Suppressor macrophage (primary cell): ENCODE measurements around the gene MAGI1.
"Not testable (repeated sequence)": the region's sequence is repeated elsewhere in the genome, so short reads cannot be mapped to it uniquely, and the experiment has no call there.

Source experiments
- DNase-seq, 4 experiments: peaks; one replicate each; pipeline ENCODE4 v3.0.0-alpha.2; 2020 to 2022

Gene MAGI1

DNA sequence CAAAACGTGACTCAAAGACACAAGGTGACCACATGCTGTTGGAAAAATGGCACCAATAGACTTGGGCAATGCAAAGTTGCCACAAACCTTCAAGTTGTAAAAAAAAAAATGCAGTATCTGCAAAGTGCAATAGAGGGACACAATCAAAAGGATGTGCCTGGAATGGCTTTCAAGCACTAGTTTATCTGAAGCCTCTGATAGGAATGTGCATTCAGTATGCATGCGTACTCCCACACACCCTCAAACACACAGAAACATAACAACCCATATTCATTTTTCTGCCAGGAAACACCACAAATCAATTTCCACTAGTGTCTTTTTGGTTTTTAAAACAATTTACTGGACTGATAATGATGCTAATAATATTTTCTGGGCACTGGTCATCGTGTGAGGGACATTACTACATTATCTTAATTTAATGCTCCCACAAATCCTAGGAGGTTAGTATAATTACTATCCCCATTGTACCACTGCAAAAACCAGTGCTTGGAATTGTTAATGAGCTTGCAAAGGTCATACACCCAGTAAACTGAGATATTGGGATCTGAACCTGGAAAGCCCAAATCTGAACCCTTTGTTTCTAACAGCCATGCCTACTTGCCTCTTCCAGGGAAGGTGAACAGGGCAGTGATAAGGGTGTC lies 298.7 kb downstream of the MAGI1 start:
- DNase-seq = no peak

DNA sequence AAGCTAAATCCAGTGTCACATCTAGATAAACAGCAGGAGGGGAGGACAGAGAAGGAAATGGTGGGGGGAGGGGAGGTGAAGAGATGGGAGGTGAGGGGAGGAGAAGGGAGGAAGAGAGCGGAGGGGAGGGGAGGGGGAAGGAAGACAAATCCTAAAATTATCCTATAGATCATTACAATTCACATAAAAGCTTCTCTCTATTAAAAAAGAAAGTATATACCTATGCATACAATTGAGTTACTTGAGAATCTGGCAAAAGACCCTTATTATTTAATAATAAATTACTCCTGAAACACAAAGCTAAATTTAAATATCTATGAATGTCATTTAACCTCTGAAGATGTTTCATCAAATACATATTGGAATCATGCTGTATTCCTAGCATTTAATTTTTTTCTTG lies 303.9 kb downstream of the MAGI1 start:
- no peak for DNase-seq

DNA sequence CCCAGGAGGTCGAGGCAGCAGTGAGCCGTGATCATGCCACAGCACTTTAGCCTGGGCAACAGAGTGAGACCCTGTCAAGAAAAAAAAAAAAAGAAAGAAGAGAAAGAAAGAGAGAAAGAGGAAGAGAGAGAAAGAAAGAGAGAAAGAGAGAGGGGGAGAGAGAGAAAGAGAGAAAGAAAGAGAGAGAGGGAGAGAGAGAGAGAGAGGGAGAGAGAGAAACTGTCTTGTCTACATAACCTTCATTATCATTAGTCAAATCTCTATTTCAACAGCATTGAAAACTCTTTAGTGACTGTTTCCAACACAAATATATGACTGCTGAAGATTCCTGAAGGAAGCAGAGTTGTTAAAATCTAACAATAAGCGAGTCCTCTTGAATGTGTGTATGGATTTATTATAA lies 304.3 kb downstream of the MAGI1 start:
- no peak for DNase-seq

DNA sequence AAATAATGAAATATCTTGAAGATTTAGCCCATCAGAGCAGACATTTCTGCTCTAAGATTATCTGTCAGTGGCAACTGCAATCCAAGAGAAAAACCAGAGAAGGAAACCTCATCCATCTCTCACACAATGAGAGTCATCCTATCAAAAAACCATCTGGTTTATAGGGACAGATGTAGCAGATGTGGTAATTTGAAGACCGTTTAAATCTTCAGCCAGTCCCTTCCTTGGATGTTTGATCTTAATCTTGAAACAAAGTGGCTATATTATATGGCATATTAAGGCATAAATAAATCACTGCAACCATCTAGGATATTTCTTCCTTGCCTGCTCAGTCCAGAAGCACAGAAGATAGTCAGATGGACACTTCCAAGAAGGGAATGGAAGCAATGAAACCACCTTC lies 305.3 kb downstream of the MAGI1 start:
- DNase-seq = no peak

DNA sequence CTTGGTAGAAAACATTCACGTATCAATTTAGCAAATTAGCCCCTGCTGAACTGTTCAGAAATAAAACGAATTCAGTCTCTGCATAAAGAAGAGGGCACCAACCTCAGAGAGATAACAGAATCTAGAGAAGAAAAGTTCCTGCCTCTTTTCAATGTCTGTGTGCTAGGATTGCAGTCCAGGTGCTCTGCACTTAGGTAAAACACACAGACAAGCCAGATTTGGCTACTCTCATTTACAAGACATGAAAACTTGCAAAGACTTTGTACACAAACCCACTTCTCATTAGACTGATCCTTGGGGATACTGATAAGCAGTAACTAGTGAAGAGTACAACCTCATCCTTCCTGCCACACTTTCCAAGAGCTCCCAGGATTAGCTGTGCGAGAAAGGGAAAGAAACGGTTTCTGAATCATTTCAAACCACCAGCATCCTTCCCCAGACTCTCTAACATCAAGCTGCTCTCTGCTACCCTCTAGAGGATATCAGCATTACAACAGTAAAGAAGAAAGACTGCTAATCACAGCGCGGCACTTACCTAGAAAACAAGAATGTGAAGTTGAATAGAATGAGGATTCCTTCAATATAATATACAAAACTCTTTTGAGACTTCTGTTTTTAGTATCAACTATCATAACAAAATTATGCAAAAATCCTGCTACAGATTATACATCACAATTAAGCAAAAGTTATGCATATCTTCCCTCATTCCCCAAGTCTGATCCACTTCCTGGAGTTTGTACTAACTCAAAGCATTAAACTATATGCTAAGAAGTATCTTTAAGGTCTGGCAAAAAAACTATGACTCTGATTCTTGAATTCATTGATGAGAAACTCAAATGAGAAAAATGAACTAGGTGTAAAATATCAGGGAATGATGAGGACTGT lies 306.4 kb downstream of the MAGI1 start:
- DNase-seq = peak; percentile 19 to 60 (median 34)

DNA sequence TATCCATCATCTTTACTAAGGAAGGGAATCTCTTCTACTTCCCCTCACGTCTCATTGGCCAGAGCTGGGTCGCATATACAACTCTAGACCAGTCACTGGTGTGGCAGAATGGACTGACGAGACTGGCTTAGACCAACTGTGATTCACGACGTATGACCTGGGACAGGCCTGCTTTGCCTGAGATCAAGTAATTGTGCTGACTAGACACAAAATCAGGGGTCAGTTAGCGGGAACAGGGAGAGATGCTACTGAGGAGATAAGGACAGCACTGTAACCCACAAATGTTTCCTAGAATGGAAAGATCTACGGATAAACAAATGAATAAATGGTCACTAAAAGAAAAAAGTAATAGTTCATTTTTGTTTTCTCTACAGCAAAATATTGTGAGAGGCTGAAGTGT lies 308.3 kb downstream of the MAGI1 start:
- no peak for DNase-seq

DNA sequence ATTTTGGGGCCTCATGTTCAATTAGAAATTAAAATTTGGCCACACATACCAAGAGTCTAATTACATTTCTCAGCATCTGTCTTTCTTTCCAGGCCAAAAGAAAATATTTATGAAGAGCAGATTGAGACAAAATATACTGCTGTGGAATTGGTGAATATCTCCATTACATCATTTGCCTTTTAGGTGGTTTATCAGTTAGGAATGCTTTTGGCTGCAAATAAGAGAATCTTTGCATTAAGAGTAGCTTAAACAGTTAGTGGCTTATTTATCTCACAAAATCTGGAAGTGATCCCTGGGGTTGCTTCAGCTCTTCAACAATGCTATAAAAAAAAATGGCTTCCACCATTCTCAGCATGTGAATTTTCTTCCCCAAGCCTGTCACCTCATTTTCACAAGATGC lies 308.7 kb downstream of the MAGI1 start:
- DNase-seq = no peak

DNA sequence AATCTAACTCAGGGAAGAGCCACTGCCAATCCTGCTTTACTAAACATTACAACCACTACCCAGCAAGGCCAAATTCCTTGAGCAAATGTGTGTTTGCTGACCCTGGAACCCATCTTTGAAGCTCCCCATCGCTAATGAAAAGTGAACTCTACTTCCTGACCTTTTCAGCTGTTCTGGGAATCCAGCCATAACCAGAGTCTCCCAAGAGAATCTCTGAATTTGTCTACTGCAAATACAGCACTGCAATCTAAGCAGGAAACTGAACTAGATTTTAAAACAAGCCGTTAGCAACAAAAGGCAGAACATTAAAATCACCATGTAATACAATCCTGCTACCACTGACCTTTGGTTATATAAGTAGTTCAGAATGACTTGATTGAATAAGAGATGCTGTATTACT lies 309.2 kb downstream of the MAGI1 start:
- DNase-seq = no peak

DNA sequence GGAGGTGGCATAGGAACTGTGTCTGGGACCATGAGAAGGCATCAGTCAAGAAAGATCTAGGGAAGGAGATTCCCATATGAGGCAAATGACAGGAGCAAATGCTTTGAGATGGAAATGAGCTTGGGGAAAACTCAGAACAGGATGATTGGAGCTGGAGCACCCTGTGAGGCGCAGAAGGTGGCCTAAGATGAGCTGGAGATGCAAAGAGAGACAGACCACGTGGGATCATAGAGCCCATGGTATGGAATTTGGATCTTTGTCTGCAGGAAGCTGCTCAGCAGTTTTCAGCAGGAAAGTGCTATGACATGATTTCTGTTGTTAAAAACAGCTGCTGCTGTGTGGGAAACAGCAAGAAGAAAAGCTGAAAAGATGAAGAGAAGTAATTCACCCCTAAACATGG lies 310.6 kb downstream of the MAGI1 start:
- no peak for DNase-seq

DNA sequence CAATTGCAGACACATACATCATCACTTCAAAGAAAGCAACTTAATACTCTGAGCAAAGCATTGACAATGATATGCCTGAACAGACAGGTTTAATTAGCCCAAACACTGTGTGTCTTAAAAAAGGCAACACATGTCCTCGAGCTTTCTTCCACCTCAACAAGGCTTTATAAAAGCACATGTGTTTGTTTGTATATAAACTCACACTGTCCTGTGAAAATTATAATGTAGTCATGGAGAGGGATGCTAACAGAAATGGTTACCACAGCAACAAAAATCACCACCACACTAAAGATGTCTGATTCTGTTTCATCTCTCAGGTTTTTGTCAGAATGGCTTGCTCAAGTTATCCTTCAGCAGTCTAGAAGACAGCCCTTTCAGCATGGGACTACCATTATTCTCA lies 314.7 kb downstream of the MAGI1 start:
- DNase-seq = no peak

DNA sequence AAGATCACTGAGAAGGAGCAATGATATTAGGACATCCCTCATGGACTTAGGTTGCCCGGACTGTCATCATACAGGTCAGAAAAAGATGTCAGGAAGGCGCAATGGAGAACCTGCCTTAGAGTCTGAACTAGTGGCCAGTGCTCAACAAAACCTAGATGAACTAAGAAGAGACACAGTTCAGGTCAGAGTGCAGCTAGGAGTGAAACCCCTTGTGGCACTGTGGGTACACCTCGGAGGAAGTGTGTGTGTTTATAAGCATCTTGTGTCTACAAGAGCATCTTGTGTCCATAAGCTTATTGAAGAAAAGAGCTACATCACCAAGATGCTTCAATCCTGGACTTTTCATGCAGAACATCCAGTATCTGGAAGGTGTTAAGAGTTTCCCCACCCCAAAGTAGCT lies 315.7 kb downstream of the MAGI1 start:
- DNase-seq = no peak

DNA sequence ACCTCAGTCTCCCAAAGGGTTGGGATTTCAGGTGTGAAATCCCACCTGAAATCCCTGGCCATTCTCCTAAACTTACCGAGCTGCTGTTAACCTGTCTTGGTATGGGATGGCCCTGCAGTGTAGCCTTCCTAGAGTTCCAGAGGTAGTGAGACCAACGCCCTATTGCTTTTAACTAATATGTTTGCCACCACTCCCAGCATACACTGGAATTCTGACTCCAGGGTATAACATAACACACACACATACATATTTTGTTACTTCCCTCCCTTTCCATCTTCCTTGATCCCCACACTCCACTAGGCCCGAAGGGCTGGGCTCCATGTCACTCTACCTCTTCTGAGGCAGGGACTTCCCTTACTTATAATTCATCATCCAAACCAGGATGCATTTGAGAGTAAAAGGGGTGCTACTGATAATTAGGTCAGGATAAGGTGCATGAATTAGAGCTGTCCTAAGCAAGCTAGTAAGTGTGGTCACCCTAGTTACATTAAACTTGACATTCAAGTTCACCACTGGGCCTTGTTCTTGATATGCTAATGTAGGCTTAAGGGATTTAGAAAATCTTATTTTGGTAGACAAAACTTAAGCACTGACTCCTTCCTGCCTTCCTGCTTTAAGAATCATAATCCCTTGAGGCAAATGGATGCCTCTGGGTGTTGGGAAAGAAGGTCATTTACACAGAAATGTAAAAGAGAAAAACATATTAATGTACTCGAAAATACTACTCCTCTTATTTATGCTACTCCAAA lies 317.6 kb downstream of the MAGI1 start:
- no peak for DNase-seq

DNA sequence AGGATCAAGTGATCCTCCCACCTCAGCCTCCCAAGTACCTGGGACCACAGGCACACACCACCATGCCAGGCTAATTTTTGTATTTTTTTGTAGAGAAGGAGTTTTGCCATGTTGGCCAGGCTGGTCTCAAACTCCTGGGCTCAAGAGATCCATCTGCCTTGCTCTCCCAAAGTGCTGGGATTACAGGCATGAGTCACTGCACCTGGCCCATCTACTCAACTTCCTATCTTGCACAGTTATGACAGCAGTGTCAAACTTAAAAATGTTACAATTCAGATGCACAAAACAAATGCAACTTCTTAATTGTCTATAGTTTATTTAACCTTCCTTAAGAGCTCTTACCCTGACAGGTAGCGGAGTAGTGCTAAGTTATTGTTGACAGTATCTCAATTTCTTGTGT lies 319.1 kb downstream of the MAGI1 start:
- DNase-seq = not testable (repeated sequence)

DNA sequence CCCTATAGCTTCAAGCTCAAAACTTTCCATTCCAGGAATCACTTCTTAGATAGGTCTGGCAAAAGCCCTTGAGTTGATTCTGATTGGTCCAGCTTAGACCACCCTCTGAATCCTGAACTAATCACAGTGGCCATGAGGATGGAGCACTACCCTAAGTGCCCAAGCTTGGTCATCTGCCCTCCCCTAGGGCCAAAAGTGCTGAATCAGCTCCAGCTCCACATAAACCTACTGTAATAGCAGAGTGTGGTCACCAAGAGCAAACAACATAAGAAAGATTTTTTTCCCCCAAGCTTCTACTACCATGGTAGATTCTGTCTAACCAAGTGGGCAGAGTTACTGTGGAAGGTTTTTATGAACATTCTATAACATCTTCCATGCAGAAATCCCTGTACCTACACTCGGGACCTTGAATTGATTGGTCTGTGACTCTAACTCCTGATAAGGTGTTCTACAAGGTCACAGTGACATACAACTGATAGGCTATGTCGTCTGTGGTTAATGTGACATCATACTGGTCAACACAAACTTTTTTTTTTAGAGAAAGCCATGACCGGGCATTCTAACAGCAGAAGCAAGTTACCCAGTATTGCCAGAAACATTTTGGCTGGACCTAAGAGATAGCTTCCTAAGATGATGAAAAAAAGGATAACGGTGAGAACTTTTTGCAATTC lies 320.9 kb downstream of the MAGI1 start:
- DNase-seq = no peak

DNA sequence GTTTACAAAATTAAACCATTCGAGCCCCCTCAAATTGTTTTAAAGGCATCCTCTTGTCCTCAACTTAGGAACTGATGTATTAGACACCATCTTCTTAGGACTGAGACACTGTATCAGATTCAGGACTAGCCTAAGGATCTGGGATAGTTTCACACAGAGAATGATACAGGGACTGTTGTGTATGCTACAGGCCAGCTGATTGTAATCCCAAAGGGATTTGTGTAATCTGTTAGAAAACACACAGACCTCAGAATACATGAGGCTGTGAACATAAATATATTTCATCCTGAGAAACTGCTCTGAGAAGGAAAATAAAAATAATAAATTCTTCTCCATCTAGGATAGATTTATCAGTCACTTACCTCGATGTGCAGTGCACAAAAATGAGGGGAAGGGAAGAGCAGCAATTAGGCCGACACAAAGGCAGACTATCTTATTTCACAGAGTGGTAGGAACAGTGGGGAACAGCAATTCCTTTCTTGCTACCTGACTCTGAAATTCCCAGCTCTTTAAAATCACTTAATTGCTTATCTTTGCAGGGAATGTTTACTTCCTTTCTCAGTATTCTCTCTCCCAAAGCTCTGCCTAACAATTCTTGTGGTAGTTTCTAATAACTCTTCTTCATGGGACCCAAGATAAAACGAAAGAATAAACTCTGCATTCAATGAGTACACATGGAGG lies 322.5 kb downstream of the MAGI1 start:
- DNase-seq = no peak

DNA sequence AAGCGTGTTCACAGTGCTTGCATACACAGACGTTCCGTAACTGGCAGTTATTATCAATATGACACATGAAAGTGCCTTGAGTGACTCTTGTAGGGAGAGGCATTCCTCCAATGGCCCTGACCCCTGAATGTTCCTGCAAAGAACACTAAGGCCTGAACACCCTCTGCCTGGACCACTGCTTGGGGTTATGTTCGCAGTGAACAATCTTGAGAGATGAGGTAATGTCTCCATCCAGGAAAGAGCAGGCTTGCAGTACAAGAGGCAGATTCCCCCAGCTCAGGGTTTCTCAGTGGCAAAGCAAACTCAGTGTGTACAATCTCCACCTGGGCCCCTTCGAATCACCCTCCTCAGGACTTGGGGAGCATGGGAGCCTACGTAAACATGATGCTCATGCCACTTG lies 324.6 kb downstream of the MAGI1 start:
- DNase-seq = no peak

DNA sequence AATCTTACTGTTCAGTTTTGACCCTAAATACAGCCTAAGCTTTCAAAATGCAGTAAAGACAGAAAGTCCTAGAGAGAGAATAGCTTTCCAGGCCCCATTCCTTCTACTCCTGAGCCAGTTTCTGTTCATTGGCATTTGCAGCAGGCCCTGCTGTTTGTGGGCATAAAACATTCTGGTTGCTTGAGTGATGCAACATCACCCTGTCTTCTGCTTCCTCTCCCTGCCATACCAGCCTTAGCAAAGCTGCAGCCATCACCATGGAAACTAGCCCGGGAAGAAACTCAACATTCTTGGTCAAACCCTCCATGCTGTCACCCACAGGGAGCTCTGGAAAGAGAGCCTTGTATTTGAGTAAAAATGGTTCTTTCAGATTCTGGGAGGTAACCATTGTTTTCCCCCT lies 325.7 kb downstream of the MAGI1 start:
- DNase-seq = no peak

DNA sequence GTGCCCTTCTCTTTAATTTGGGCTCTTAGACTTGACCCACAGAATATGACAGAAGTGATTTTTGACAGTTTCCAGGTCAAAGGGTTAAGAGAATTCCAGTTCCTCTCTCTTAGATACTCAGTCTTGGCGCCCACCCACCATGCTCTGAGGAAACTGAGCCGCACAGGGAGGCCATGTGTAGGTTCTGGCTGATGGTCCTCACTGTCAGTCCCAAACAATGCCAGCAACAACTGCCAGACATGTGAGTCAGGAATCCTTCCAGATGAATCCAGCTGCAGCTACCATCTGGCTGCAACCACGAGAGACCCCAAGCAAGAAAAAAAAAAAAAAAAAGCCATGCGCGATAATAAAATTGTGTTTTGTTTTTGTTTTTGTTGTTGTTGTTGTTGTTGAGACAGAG lies 326.6 kb downstream of the MAGI1 start:
- DNase-seq = no peak

DNA sequence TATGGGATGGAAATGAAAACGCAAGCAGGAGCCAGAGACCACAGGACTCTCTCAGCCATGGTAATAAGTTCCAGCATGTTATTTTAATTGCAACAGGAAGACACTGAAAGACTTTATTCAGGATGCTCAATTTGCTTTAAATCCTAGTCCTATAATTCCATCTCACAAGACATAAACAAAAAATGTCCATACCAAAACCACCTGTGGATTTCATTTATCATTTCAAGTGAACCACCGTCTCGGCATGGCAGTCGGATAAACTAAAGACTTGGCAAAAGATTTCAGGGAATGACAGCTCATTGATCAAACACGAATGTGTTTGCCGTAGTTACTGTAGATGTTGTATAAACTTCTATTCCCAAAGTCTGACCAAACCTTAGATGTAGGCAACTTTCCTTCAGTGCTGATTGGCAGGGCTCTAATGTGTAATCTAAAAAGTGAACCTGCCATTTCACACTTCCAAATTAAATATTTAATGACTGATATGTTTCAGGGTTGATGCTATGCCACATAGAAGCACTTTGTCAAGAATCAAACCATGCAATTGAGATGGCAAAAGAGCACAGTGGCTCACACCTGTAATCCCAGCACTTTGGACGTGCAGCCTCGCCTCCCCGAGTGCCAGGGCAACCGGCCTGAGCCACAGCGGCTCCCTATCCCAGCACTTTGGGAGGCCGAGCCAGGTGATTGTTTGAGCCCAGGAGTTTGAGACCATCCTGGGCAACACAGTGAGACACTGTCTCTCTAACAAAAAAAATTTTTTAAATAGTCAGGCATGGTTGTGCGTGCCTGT lies 331.7 kb downstream of the MAGI1 start:
- no peak for DNase-seq

DNA sequence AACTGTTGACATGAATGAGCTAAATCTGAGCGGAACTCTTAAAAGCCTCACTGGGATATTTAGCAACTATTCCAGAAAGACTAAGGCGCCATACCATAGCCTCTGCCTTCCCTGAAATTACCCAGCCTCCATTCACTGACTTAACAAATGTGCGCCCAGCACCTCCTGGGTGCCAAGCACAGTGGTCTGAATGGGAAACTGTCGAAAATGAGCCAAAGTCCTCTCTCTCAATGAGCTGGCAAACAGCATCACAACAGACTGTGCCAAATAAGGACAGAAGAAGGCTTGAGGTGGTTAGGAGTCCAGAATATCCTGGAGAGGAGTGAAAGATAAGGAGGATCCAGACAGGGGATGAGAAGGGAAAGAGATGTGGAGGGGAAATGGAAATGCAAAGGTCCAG lies 332.4 kb downstream of the MAGI1 start:
- DNase-seq = no peak

DNA sequence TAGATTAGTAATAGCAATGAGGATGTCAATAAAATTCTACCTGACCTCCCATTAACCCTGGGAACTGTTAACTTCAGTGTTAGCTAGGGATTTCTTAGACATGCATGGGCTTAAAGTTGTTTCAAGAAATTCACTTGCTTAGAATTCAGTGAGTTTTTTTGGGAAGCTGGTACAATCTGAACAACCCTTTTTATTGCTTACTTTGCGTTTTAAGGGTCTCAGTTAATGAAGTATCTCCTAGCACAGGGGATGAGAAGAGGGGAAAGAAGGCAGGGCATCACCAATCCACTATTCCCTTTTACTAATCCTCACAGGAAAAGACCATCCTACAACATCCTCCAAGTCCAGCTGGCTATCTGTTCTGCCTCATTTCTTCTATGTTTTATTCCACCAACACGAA lies 334.9 kb downstream of the MAGI1 start:
- DNase-seq = no peak

DNA sequence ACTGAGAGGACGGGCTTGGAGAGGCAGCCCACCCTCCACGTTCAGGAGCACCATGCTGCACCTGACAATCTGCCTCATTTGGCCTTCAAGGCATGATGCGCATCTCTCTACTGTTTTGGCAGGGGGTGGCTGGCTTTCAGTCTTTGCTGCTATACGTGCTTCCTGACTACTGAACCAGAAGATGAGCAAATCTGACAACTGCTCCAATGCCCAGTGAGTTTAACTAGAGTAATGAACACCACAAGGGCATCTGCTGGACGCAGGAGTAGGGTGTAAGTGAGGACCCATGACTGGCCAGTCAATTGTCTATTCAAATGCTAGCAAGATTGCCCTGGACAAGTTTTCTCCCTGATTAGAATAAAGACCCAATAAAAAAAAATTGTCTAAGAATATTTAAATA lies 335.7 kb downstream of the MAGI1 start:
- no peak for DNase-seq
